ENCODE measurements around the gene ZSCAN16.

- TF ChIP-seq CTCF (IDR thresholded peaks at IDR 0.05) (no peak), POLR2A (IDR thresholded peaks at IDR 0.05) (no peak)
Measured at GRCh38 chr6:28134716-28135115, 10.3 kb downstream of the ZSCAN16 start.
